NCI-H1092 treated with DMSO at 0.1 percent for 48 hours (cell line): ENCODE data around the gene PPM1L.

Experiments
- DNase-seq: peaks from one replicate; lab custom pipeline; 2025; lab: John Stamatoyannopoulos, UW

The PPM1L gene

DNA sequence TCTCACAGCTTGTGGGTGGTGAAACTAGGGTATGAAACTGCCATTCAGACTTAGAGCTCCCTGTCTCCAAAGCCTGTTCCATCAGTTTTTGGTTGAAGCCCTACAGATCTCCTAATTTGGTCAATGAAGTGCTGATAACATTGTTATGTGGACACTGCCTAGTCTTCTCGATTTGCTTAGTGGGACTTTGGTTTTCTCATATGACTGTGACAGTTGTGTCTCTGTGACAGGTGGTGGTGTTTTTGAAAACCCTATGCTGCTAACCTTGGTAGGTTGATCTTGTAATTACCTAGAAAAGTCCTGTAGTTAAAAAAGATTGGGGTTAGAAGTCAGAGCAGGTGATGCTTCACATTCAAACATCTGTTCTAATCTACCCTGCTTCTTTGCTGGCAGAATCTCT lies 9.2 kb downstream of the PPM1L start:
- DNase-seq, result no peak

DNA sequence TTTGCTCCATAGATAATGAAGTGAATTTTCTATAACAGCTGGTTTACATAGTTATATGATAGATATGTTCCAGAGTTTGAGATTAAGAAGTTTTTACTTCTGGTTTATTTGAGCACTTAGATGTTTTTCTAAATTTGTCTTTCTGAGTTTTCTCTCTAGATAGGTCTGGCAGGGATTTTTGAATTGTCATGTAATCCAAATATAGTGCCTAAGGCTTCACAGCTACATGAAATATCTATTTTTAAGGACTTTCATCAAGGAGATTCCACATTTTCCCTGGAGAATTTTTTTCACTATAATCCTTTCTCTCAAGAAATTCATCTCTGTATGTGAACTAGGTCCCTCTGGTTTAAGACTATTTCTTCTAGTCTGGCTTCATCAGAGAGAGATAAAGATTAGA lies 12.0 kb downstream of the PPM1L start:
- no peak for DNase-seq

DNA sequence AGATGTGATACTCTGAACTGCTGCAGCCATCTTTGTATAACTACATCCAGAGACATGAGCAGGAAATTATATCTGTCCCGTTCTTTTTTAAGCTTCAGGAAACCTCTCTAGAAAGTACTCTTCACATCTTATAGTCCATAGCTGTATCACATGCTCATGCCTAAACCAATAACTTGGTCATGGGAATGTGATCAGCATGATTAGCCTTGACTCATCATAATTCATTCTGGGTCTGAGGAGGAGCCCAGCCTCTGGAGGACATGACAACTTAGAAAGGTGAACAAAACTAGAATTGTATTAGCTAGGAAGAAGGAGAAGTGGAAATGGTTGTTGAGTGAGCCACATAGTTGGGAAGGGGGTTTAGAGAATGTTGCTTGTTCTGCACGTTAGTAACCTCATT lies 12.9 kb downstream of the PPM1L start:
- no peak for DNase-seq

DNA sequence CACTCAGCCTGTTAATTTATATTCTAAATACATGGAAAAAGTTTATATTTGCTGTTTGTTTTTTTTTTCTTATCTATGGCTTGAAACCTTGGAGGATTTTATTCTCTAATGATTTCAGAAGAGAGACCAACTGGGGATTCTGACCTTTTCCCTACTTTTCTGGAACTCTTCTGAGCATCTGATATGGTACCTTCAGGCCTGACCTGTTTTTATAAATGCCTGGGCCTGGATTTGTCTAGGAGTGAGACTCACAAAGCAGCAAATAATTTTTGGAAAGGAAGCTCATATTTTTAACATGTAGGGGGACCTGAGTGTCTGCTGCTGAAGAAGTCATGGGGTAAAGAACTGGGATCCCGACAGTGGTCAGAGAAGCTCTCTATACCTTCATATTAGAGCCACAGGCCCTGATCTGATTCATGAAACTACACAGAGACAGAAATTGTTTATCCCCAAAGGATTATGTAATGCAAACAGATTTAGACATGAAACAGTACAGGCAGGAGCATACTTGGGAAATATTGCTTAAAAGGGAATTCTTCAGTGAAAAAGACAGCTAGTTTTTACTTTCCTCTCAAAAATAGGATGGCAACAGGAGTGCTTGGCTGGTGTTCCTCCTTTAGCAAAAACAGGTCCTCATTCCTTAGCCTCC lies 15.9 kb downstream of the PPM1L start:
- no peak for DNase-seq

DNA sequence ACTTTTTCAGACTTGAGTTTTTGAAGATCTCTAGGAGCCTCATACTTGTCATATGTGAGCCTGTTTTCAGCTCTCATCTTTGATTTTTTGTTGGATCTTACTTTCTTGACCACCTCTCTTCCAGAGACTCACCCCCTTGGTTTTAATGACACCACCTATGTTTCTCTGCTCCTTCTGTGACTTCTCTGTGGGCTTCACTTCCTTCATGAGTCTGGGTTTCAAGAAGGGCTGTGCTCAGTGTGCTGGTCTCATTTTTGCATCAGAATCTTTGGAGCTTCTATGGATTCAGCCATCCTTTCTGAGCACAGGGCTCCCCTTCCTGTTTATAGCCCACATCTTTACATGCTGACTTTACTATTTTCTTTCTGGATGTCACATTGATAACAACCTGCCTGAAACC lies 17.7 kb downstream of the PPM1L start:
- DNase-seq, result no peak

DNA sequence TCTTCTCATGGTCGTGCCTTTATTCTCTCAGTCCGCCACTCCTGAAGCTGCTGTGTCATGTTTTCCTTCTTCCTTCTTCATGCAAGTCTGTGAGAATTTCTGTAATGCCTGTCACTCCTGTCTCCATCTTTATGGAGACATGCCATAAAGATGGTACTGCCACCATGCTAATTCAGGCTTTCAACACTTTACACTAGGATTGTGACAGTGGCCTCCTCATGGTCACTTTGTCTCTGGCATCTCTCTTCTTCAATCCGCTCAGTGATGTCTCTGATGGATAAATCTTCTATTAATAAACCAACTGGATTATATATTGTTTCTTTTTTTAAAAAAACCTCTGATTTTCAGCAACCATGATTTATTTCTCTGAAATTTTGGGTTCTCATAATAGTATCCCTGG lies 18.1 kb downstream of the PPM1L start:
- DNase-seq, result no peak

DNA sequence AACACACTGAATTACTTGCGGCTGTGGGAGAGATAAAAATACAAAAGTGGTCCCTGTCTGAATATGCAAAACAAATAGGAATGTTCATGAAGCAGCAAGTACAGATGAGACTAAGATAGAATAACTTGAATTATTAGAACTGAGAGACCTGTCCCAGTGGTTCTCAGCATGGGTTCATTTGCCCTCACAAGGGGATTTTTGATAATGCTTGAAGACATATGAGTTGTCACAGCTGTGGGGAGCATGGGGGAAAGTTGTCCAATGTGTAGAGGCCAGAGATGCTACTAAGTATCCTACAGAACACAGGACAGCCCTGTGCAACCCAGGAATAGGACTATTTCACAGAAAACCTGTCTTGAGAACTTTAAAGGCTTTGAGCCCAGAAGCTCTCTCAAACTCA lies 22.4 kb downstream of the PPM1L start:
- no peak for DNase-seq

DNA sequence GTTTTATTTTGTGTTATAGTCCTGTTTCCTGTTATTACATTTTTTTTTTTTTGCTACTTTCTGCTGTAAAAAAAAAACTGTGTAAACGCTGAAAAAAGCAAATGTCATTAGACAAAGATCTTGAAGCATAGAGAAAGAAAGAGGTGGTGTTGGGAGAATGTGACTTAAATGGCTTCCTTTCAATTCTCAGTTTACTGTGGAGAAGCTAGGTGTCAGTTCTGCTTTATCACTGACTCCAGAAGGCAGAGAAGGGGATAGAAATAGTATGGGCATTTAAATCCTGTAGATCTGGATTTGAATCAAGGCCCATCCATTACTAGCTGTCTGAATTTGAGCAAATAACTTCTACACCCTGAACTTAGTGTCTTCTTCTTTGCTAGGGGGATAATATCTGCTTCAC lies 23.0 kb downstream of the PPM1L start:
- DNase-seq, result no peak

DNA sequence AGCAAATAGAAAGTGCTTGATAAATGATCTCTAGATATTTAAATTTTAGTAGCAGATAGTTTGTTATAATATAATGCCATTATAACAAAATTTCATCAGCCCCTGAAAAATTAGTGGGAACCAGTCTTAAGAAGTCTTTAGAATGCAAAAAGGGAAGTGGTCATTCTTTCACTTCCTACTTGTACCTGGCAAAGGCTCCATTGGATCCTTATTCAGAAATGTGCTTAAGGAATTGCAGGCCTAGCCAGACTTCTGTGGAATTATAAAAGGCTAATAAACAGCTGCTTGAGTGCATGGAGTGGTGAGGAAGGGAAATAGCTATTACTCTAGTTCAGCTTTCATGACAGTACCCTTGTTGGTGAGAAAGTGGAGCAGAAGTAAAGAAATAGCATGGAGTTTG lies 24.2 kb downstream of the PPM1L start:
- no peak for DNase-seq

DNA sequence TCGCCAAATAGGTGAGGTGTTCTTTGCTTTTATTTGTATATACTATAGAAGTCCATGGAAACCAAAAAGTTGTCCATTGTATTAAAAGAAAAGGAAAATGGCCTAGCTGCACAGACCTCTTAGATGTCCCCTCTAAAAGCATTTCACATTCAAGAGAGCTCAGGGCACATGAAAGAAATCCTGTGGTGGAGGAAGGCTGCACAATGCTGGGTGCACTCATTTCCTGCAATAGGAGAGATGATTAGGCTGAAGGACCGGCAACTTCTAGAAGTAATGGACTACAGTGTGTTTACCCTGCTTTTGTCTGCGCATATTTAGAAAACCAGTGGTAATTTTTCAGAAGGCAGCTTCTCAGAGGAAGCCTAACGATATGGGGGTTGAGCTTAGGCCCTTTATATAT lies 25.4 kb downstream of the PPM1L start:
- peak; percentile 5 for DNase-seq

DNA sequence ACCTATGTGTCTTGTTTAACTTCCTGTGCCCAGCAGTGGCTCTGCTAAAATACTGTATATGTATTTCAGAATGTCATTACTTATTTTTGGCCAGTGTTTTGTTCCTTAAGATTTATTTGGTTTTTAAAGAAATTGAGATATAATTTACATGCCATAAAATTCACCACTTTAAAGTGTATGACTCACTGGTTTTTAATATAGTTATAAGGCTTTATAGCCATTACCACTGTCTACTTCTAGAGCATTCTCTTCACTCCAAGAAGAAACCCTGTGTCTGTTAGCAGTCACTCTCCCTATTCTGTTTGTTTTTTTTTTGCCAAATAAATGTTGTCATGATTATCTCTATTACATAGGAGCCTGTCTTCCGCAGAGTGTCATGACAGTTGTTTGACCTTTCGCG lies 25.8 kb downstream of the PPM1L start:
- no peak for DNase-seq

DNA sequence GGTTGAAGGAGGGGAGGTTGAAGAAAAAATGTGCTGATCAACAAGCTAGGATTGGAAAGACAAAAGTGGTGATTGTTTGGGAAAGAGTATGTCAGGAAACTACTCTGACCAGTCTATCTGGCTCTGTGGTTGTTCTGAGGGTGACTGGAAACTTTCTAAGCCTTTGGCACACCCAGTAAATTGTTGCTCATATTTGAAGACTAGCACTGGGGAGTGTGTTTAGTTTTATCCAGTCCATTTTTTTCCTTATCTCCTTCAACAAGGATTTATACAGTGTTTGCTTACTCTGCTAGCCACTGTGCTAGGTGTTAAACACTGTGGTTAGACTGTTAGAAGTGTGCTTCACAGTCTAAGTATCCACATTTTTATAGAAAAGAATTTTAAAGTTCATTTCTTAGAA lies 28.8 kb downstream of the PPM1L start:
- no peak for DNase-seq

DNA sequence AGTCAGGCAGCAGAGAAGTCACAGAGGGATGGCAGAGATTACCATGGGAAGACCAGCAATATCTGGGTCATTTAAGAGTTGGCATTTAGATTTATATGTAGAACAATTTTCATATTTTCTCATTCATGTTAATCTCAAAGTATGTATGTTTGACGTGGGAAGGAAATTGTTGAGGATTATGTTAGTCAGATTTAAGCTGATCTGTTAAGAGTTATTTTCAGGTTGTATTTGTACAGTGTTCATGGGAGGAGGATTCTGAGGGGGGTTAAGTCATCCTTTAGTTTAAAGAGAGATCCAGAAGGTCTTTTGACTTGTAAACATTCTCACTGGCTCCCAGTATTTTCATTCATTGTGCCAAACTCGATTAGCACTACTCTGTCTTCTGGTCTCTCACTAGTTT lies 34.7 kb downstream of the PPM1L start:
- DNase-seq, result no peak

DNA sequence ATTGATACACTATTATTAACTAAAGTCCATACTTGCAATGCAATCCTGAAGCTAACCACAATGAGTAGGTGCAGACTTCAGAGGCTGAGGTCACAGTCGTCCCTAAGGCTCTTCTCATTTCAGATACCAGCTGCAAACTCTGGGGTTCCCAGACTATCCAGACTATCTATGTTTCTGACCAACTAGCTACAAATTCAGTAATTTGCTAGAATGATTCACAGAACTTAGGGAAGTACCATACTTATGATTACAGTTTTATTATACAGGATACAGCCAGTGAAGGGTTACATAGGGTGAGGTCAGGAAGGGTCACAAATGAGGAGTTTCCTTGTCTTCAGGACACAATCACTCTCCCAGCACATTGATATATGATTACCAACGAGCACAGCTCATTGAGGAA lies 36.5 kb downstream of the PPM1L start:
- DNase-seq, result no peak

DNA sequence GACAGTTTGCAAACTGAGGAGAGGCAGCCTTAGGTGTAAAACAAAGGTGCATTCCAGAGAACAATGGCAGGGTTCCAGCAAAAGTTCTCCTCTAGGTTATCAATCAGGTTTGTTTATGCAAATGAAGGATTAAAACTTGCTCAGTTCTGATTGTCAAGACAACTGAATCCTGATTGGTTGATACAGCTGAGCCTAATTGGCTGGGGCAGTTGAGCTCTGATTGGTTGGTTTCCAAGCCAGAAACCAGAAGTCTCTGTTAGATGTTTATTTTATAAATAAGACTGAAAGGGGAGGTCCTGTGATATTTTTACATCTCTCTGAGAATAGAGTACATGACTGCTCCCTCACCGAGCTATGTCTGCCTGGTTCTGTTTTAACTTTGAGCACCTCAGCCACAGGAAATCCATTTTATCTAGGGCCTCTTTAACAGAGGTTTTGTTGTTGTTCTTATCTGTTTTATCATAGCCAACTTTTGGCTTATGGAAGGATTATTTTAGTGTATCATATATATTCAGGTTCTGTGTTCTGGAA lies 37.8 kb downstream of the PPM1L start:
- no peak for DNase-seq

DNA sequence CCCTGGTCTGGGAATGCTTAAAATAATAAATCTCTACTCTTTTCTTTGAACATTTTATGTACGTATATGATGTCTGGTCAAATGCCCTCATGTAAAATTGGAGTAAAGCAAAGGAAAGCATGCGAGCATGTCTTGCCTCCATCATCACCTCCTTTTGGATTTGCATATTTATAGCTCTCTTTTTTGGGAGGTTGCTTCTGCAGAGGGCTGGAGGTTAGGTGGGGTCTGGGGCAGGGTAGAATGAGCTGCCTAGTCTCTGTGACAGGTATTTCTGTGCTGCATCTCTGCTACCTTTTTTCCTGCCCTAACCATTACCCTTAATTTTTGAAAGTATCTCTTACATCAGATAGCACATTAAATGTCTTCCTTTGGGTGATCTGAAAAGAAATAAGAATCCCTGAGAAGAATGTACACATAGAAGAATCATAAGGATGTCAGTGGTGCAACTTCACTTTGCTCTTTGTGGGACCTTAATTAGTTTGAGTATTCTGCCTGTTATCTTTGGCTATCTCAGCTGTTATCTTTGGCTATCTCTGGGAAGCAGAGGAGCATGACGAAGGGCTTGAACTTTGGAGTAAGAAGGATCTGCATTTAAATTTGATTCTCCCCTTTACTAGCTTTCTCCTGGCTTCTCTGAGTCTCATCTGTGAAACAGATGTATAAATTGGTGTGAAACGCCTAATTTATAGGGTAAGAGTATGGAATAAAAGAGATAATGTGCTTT lies 40.2 kb downstream of the PPM1L start:
- DNase-seq, result no peak

DNA sequence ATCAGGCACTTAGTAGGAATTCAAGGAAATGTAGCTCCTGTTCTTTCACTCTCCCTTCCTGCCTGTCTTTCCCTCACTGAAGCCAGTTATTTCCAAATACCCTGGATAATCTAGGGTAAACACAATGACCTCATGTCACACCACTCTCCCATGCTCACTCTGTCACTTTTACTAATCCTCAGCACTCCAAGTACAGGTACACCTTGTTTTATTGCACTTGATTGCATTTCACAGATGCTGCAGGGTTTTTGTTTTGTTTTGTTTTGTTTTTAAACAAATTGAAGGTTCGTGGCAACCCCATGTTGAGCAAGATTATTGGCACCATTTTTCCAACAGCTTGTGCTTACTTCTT lies 40.8 kb downstream of the PPM1L start:
- no peak for DNase-seq

DNA sequence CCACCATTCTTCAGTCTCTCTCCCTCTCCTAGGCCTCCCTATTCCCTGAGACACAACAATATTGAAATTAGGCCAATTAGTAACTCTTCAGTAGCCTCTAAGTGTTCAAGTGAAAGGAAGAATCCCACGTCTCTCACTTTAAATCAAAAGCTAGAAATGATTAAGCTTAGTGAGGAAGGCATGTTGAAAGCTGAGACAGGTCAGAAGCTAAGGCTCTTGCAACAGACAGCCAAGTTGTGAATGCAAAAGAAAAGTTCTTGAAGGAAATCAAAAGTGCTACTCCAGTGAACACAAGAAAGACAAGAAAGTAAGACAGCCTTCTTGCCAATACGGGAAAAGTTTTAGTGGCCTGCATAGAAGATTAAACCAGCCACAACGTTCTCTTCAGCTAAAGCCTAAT lies 41.3 kb downstream of the PPM1L start:
- no peak for DNase-seq

DNA sequence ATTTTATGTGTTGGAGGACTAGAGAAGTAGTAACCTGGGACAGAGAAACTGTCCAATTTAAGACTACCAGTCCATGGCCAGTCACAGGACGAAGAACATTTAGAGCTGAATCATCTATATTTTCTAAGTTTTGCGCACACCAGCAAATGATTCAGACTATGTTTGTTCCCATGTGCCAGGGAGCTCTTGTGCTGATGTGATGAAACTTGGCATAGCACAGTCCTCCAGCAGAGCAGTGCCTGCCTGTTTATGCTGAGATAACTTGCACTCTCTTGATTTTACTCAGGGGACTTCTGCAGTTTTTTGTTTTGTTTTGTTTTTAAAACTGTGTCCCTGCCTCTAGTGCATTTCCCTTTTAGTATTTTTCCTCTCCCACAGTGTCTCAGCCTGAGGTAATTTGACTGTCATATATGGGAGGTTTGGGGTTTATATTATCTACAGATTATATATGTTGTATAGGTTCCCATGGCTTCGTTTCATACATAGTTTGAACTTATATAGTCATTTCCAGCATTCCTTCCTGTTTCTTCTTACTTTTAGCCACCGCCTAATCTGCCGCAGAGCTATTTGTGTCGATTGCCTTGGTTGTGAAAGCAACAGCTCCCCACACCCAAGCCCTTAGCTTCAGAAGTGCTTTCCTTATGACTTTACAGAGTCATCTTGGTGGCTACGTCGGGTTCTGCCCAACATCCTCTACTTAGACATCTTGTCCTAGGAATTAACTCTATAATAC lies 45.5 kb downstream of the PPM1L start:
- DNase-seq, result no peak

DNA sequence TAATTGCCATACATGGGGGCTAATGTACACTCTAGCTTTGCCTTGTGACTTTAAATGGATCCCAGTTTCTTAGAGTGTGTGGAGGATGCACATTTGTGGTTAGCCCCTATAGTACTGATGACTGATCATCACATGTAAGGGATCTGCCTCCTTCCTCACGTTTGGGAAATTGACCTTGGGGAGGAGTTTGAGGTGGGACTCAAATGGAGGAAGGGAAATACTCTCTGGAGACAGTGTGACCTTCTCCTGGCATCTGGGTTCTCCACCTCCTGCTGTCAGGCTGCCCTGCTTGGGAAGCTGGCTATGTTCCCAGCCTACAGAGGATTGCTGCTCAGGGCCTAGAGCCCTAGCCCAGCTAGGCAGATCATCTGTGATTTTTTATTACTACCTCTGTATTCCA lies 48.7 kb downstream of the PPM1L start:
- peak; percentile 31 for DNase-seq

DNA sequence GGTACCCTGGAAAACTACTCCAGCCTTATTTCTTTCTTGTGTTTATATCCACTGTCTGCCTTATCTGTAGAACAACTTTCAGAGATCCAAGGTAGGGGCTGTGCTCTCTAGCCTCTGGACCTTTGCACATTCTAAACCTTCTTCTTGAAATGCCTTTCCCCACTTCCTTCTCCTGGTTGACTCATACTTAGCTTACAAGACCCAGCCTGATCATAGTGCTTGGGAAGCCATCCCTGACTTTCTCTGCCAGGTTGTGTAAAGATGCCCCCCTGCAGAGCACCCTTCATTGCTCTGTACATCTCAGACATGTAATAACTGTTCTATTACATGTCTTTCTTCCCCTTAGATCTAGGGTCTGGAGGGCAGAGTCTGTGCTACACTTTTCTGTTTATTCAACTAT lies 50.1 kb downstream of the PPM1L start:
- no peak for DNase-seq

DNA sequence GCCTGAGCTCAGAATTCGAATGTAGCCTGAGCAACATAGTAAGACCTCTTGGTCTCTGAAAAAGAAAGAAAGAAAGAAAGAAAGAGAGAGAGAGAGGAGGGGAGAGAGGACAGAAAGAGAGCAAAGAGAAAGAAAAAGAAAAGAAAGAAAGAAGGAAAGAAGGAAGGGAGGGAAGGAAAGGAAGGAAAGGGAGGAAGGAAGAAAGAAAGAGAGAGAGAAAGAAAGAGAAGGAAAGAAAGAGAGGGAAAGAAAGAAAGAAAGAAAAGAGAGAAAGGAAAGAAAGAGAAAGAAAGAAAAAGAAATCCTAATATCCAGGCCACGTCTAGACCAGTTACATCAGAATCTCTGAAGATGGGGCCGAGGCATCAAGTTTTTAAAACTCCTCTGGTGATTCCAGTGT lies 50.7 kb downstream of the PPM1L start:
- DNase-seq, result no peak

DNA sequence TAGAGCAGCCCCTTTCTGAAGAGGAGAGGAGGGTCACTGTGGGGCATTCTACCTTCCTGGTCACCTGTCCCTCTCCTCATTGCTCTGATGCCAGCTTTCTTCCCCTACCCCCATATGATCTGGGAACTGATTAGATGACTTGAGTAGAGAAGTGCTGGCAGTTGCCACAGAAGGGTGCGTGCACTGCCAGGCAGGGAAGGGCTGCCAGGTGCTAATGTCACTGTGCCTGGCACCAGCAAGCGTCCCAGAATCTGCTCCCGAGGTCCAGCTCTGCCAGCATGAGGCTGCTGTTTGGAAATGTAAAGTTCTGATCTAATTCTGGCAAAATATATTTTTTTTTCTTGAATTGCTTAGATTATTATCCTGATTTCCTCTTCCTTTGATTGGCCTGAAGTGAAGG lies 52.8 kb downstream of the PPM1L start:
- peak; percentile 63 for DNase-seq
